Stimulated activated CD8-positive, alpha-beta memory T cell treated with anti-CD3 and anti-CD28 coated beads, Interleukin-2, amount 100 ng/mL, for 48 hours (primary cell): ENCODE measurements around the gene RASA4.
"Not testable (repeated sequence)": the region's sequence is repeated elsewhere in the genome, so short reads cannot be mapped to it uniquely, and the experiment has no call there.

Experiments
- DNase-seq, 2 donors: peaks; one replicate each; pipeline ENCODE4 v3.0.0-alpha.2; 2020; ENCODE audit warnings: low read depth in 2 of 2

RASA4 gene

GRCh38 chr7:102616507-102617125 lies at the start of gene RASA4:
TSS of gene RASA4 (minus strand) at chr7:102616756. CDS start at chr7:102616689, 67 bp downstream.
- DNase-seq = not testable (repeated sequence)

- not testable (repeated sequence) for DNase-seq
Measured at GRCh38 chr7:102664765-102665164, 48.2 kb upstream of the RASA4 start.

GRCh38 chr7:102649924-102650323 lies 33.4 kb upstream of the RASA4 start, which contains the start of gene SPDYE2B:
TSS of gene SPDYE2B (plus strand) at chr7:102650319. CDS start at chr7:102652349, 2,030 bp downstream.
- not testable (repeated sequence) for DNase-seq

GRCh38 chr7:102647813-102648212 lies 31.3 kb upstream of the RASA4 start:
- not testable (repeated sequence) for DNase-seq

GRCh38 chr7:102643404-102643803 lies 26.8 kb upstream of the RASA4 start:
- DNase-seq = not testable (repeated sequence)

GRCh38 chr7:102642691-102643090 lies 26.1 kb upstream of the RASA4 start, which contains the start of gene UPK3BL1:
TSS of gene UPK3BL1 (minus strand) at chr7:102642791. CDS start at chr7:102642741, 50 bp downstream.
- DNase-seq = not testable (repeated sequence)

GRCh38 chr7:102638848-102639247 lies 22.3 kb upstream of the RASA4 start:
- DNase-seq = not testable (repeated sequence)

GRCh38 chr7:102636956-102637355 lies 20.4 kb upstream of the RASA4 start:
- DNase-seq = not testable (repeated sequence)

GRCh38 chr7:102635354-102635753 lies 18.8 kb upstream of the RASA4 start:
- DNase-seq = not testable (repeated sequence)

GRCh38 chr7:102634299-102634698 lies 17.7 kb upstream of the RASA4 start:
- not testable (repeated sequence) for DNase-seq

- DNase-seq = not testable (repeated sequence)
Measured at GRCh38 chr7:102630622-102631021, 14.1 kb upstream of the RASA4 start.

GRCh38 chr7:102627271-102627904 lies 10.8 kb upstream of the RASA4 start:
- DNase-seq = not testable (repeated sequence)

- not testable (repeated sequence) for DNase-seq
Measured at GRCh38 chr7:102618122-102618521, 1.6 kb upstream of the RASA4 start.

GRCh38 chr7:102615930-102616329 lies 626 bp downstream of the RASA4 start:
- not testable (repeated sequence) for DNase-seq

- not testable (repeated sequence) for DNase-seq
Measured at GRCh38 chr7:102614873-102615272, 1.7 kb downstream of the RASA4 start.

- not testable (repeated sequence) for DNase-seq
Measured at GRCh38 chr7:102614346-102614697, 2.2 kb downstream of the RASA4 start.

- DNase-seq = not testable (repeated sequence)
Measured at GRCh38 chr7:102613575-102614345, 2.8 kb downstream of the RASA4 start.

- not testable (repeated sequence) for DNase-seq
Measured at GRCh38 chr7:102611675-102612325, 4.8 kb downstream of the RASA4 start.

- not testable (repeated sequence) for DNase-seq
Measured at GRCh38 chr7:102611013-102611674, 5.4 kb downstream of the RASA4 start.

- DNase-seq = not testable (repeated sequence)
Measured at GRCh38 chr7:102610441-102610840, 6.1 kb downstream of the RASA4 start.

GRCh38 chr7:102609734-102610133 lies 6.8 kb downstream of the RASA4 start:
- DNase-seq = not testable (repeated sequence)
